Measurements from ENCODE around the gene GSX2. TPM values are rescaled to one million over a fixed set of nuclear protein-coding genes. Genes with fewer than 3 reads are reported as not detected.
A peak's percentile ranks its signal among the peaks of the same experiment; 100 is the strongest.

GSX2 gene
- total and polyA plus RNA-seq, 2 of the 13 experiments (the other 11 are each of a cell fraction or from before 2014, with no cell fraction given) = not detected

- TF ChIP-seq THAP7 (CRISPR knock-in tag; IDR thresholded peaks at IDR 0.05) = no peak
- TF ChIP-seq POGK (CRISPR knock-in tag; conservative IDR thresholded peaks at IDR 0.05) = 0 out of 2 replicates have a peak, but pooled peaks have one; percentile 74
- TF ChIP-seq IRX3 (CRISPR knock-in tag; IDR thresholded peaks at IDR 0.05; ENCODE audit: borderline replicate concordance, low read depth) = no peak; the same call in 1 of the 2 replicates
- no peak for TF ChIP-seq ZNF607 (CRISPR knock-in tag; IDR thresholded peaks at IDR 0.05; ENCODE audit: borderline replicate concordance)
- TF ChIP-seq NKX3-1 (CRISPR knock-in tag; IDR thresholded peaks at IDR 0.05) = no peak
- peak; percentile 32; the same call in 1 of the 2 replicates for TF ChIP-seq ZNF292 (CRISPR knock-in tag; IDR thresholded peaks at IDR 0.05; ENCODE audit: borderline replicate concordance, low read depth)
- TF ChIP-seq CHCHD3 (CRISPR knock-in tag; IDR thresholded peaks at IDR 0.05) = no peak
- TF ChIP-seq HOXA3 (CRISPR knock-in tag; IDR thresholded peaks at IDR 0.05) = peak; percentile 79
- peak; percentile 20; the same call in 1 of the 2 replicates for TF ChIP-seq AHDC1 (CRISPR knock-in tag; IDR thresholded peaks at IDR 0.05; ENCODE audit: borderline replicate concordance)
- peak; percentile 90 for TF ChIP-seq RBFOX2 (IDR thresholded peaks at IDR 0.05; ENCODE audit: low read depth, low read length)
- TF ChIP-seq UBTF (CRISPR knock-in tag; IDR thresholded peaks at IDR 0.05) = peak; percentile 78; the same call in 1 of the 2 replicates
- peak; percentile 51; the same call in 1 of the 2 replicates for TF ChIP-seq ZNF766 (CRISPR knock-in tag; IDR thresholded peaks at IDR 0.05; ENCODE audit: borderline replicate concordance)
- TF ChIP-seq ZSCAN20 (CRISPR knock-in tag; IDR thresholded peaks at IDR 0.05; ENCODE audit: borderline replicate concordance) = 0 out of 2 replicates have a peak, but pooled peaks have one; percentile 61
- peak; percentile 30; the same call in 1 of the 2 replicates for TF ChIP-seq ZBTB2 (CRISPR knock-in tag; IDR thresholded peaks at IDR 0.05; ENCODE audit: low read depth)
- 0 out of 2 replicates have a peak, but pooled peaks have one; percentile 24 for TF ChIP-seq ISL2 (CRISPR knock-in tag; IDR thresholded peaks at IDR 0.05)
Observed at GRCh38 chr4:54064317-54065111, 35.4 kb upstream of the GSX2 start, which contains the start of gene CHIC2 (continued).

Data from HepG2 (cell line).